Measurements from ENCODE around the gene CD40. TPM values are rescaled to one million over a fixed set of nuclear protein-coding genes. Genes with fewer than 3 reads are reported as not detected.

Gene CD40
- total RNA-seq, 1 donor = 0.45 TPM

GRCh38 chr20:46169245-46170171 is 51.4 kb downstream of the CD40 start:
- no peak for TF ChIP-seq CTCF (IDR thresholded peaks at IDR 0.05; ENCODE audit: insufficient read depth, low read length)
- no peak overlapping the region for H3K4me3 ChIP-seq (ENCODE audit: low read depth, low read length)
- no peak for DNase-seq (ENCODE audit: low read depth)

DNA sequence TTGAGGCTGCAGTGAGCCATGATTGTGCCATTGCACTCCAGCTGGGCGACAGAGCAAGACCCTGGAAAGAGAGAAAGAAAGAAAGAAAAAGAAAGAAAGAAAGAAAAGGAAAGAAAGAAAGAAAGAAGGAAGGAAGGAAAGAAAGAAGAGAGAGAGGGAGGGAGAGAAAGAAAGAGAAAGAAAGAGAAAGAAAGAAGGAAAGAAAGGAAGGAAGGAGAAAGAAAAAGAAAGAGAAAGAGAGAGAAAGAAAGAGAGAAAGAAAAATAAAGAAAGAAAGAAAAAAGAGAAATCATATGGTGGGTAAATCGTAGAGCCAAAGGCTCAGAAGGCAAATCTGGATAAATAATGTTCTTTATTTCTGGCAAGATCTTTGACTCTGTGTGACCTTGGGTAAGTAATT is 53.4 kb downstream of the CD40 start:
- DNase-seq (ENCODE audit: low read depth) = no peak
- H3K4me3 ChIP-seq (ENCODE audit: low read depth, low read length) = no peak overlapping the region
- TF ChIP-seq CTCF (IDR thresholded peaks at IDR 0.05; ENCODE audit: insufficient read depth, low read length) = no peak

DNA sequence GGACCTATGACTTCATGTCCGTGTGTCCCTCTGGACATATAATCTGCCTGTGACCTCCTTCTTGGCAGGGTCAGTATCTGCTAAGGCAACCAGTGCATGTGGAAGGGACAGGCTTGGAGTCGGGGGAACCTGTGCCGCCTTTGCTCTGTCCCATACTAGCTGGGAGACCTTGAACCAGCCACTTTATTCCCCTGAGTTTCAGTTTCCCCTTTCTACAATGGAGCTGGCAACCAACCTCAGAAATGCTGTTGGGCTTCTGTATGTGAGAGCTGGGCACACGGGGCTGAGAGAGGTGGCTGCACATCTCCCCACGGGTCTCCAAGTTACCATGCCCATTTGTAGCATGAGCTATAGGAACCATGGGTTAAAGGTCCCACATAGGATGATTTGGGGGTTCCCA is 53.8 kb downstream of the CD40 start:
- TF ChIP-seq CTCF (IDR thresholded peaks at IDR 0.05; ENCODE audit: insufficient read depth, low read length) = no peak
- H3K4me3 ChIP-seq (ENCODE audit: low read depth, low read length) = no peak overlapping the region
- no peak for DNase-seq (ENCODE audit: low read depth)

DNA sequence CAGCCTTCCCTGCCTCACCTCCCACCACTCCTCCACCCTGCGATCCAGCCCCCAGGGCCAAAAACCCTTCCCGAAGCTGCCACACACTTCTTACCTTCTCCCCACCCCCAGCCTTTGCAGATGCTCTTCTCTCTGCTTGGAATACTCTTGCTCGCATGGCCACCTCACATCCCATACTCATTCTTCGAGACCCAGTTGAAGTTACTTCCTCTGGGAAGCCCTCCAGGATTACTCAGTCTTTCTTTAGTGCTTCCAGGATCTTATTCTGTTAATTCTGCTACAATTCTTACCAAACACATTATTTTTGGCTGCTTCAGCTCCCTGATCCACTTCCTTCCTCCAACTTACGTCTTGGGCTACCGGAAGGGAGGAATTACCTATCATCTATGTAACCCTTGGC is 54.3 kb downstream of the CD40 start:
- TF ChIP-seq CTCF (IDR thresholded peaks at IDR 0.05; ENCODE audit: insufficient read depth, low read length) = no peak
- no peak for DNase-seq (ENCODE audit: low read depth)
- no peak overlapping the region for H3K4me3 ChIP-seq (ENCODE audit: low read depth, low read length)

- H3K4me3 ChIP-seq (ENCODE audit: low read depth, low read length) = no peak overlapping the region
- no peak for DNase-seq (ENCODE audit: low read depth)
- TF ChIP-seq CTCF (IDR thresholded peaks at IDR 0.05; ENCODE audit: insufficient read depth, low read length) = no peak
Observed at GRCh38 chr20:46172961-46173536, 54.9 kb downstream of the CD40 start.

GRCh38 chr20:46173652-46174468 is 55.7 kb downstream of the CD40 start:
- no peak overlapping the region for H3K4me3 ChIP-seq (ENCODE audit: low read depth, low read length)
- no peak for DNase-seq (ENCODE audit: low read depth)
- no peak for TF ChIP-seq CTCF (IDR thresholded peaks at IDR 0.05; ENCODE audit: insufficient read depth, low read length)
